Skin of body (tissue), 2 donors: Measurements from ENCODE around the gene SWAP70. TPM values are rescaled to one million over a fixed set of nuclear protein-coding genes. Genes with fewer than 3 reads are reported as not detected.

Source experiments
- DNase-seq: peaks from one replicate; lab custom pipeline; 2025; lab: John Stamatoyannopoulos, UW
- total RNA-seq: library from RNA; depleted of rRNA; stranded (reverse); fragments of >200 nt; gene quantifications from one replicate; pipeline ENCODE4 v1.2.3, GENCODE V29; 2014

The SWAP70 gene
- total RNA-seq, 1 donor from 2014 or later, result 31.8 TPM

- DNase-seq, result no peak
Measured at GRCh38 chr11:9651899-9652748, 11.8 kb upstream of the SWAP70 start.

DNA sequence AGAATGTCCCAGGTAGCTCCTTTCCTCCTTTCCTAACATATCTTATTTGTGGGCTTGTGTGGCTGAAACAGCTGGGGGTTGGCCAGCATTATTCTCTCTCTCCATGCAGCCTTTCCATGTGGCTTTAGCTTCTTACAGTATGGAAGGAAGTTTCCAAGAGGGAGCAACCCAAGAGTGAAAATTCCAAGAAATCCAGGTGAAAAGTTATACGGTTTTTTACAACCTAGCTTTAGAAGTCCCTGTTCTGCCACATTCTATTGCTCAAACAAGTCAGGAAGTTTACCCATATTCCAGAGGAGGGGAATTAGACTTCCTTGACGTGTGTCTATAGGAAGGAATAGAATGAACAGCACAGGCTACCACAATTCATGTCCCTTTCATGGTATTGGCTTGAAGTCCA lies 10.0 kb upstream of the SWAP70 start:
- DNase-seq, result no peak

DNA sequence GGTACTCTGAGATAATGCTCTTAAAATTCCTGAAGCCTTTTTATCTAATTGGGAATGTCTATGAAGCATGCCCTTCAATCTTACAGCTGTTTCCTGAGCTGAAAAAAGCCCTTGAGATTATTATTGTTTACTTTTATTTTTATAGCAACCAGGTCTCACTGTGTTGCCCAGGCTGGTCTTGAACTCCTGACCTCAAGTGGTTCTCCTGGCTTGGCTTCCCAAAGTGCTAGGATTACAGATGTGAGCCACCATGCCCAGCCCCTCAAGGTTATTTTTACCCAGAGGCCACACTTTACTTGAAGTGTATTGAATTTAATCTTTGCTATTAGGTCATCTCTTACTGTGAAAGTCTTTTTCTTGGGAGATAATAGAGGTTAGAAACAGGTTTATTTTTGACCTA lies 7.0 kb upstream of the SWAP70 start:
- DNase-seq, result no peak

- no peak for DNase-seq
Measured at GRCh38 chr11:9657531-9657930, 6.3 kb upstream of the SWAP70 start.

DNA sequence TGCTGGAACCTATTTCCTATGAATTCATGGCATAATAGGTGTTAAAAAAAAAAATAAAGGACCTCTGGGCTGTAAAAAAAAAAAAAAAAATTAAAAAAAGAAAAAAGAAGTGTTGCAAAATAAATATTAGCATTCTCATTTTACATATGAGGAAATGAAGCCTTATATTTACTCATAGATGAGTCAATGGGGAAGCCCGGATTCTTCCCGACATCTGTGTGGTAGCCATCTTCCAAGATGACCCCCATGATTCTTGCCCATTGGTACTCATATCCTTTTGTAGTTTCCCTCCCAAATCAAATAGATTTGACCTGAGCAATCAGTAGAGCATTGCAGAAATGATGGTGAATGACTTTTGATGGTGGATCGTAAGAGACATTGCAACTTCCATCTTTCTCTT lies 3.0 kb upstream of the SWAP70 start:
- DNase-seq, result no peak

DNA sequence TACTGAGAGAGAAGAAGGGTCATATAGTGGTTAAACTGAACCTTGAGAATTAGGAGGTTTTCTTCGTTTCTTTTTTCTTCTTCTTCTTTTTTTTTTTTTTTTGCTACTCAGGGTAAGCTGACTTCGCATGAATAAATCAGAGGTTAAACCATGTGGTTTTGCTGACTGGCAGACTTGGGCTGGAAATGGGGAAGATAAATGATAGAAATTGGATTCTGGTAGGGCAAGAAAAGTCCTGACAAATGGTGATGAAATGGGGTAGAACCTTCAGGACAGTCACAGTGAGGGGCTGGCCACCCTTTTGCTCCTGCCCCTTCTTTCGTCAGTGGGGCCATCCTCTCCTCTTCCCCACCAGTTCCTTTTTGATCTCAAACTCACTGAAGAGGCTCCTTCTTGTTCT lies 1.6 kb upstream of the SWAP70 start:
- no peak for DNase-seq

- DNase-seq, result peak; percentile 62
Measured at GRCh38 chr11:9664276-9665171, 647 bp downstream of the SWAP70 start.

DNA sequence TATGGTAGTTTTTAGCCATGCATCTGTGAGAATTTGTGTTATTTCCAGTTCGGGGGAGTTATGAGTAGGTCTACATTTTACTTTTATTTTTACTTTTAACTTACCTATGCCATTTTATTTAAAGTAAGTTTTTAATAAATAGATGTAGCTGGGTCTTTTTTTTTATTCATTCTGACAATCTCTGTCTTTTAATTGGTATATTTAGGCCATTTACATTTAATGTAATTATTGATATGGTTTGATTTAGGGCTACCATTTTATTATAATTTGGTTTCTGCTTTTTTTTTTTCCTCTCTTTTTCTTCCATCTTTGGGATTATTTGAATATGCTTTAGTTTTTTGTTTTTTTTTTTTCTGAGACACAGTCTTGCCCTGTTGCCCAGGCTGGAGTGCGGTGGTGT lies 1.9 kb downstream of the SWAP70 start:
- DNase-seq, result no peak

- DNase-seq, result no peak
Measured at GRCh38 chr11:9669954-9670353, 6.1 kb downstream of the SWAP70 start.

GRCh38 chr11:9672288-9672916 lies 8.5 kb downstream of the SWAP70 start:
- no peak for DNase-seq

GRCh38 chr11:9672918-9673317 lies 9.0 kb downstream of the SWAP70 start:
- no peak for DNase-seq

DNA sequence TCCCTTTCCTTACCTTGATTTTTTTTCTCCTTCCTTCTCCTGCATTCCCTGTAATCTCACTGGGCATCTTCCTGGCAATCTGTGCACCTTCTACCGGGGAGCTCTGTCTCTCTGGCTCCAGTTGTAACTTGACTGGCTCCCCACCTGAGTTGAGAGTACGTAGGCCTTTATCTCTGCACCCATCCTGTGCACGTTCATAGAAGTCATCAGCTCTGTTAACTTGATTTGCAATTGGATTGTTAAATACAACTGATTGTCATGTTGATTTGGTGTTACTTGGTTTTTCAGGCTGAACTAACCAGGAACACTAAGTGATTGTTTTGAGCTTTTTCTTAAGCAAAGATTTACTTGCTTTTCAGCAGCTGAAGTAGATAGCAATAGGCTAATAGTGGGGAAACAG lies 11.8 kb downstream of the SWAP70 start:
- no peak for DNase-seq

DNA sequence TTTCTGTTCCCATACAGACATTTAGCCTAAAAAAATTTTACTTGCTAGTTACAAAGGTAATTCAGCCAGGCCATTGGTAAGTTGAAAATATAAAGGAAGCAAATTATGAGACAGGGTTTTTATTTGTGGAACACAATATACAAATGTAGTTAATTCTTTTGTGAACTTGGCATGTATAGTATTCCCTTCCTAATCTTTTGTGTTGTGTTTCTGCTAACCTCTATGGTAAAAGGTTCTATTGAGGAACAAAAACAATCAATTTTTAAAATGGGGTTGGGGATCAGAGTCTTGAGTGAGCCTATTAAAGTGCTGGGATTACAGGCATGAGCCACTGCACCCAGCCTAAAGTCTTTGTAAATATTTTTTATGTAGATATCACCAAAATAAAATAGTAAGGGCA lies 14.1 kb downstream of the SWAP70 start:
- DNase-seq, result no peak

- DNase-seq, result no peak
Measured at GRCh38 chr11:9678576-9678975, 14.7 kb downstream of the SWAP70 start.

DNA sequence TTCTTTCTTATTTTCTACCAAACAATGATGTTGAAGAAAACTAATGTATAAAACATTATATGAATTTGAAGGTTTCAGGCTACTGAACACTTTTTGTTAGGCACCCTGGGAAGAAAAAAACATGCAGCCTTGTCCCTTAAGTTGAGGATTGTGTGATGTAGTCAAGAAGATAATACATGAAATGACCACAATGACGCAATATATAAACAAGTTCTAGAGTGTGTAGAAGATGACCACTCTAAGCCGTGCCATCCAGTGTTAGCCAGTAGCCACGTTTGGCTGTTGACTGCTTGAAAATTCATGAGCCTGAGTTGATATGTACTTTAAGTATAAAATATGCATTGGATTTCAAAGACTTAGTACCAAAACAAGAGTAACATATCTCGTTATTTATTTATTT lies 16.2 kb downstream of the SWAP70 start:
- DNase-seq, result no peak

DNA sequence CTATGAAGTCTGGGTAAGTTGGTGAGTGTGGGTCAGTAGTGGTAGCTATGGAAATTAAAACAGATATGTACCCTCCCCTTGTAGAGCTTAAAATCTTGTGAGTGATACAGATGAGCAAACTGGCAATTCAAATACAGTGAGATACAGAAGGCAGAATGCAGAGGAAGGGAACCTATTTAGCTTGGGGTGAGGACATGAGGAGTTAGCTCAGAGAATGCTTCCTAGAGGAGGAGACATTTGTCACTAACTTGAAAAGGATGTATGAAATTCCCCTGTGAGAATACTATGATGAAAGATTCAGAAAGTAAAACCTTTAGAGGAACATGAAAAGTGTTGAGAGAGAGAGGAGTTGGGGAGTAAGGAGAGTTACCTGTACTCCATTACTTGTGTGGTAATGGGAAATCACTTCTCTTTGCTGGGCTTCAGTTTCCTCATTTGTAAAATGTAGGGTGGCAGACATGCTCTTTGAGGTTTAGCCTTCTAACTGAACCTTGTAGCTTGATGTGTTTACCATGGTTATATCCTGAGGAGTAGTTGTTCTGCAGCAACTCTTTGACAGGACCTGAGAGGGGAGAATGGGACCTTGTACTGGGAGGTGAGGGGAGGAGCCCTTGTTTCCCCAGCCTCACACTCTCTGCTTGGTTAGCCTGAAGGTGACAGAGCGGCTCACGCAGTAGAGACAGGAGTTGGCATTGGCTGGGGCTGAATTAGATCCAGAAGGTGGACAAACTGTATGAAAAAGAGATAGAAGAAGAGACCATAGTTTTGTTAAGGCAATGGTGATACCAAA lies 17.9 kb downstream of the SWAP70 start:
- DNase-seq, result no peak

DNA sequence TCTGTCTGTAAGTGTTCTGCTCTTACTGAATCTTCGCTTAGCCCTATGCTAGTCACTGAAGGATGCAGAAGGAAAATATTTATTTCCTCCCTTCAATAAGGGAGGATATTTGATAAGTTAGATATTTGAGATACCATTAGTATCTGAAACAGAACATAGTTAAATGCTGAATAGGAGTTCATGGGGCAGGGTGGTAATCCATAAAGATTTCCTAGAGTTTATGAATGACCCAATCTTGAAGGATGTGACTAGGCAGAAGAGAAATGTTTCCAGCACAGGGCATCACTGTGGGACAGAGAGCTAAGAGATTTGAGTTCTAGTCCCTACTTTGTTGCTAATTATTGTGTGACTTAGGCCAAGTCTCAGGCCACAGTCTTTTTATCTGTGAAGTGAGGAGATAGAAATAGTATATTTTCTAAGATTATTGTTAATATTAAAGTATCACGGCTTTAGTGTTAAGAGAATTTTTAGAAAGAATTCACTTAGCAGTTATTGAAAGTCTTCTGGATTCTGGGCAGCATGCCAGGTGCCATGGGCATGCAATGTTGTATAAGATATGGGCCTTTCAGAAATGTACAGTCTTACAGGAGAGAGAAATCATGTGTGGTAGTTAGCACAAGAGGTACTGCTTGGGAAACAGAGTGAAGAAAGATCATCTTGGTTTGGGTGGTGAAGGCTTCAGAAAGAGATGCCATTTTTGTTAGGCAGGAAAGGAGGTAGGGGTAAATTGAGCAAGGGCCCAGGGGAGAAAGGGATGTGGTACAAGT lies 24.0 kb downstream of the SWAP70 start:
- DNase-seq, result no peak

DNA sequence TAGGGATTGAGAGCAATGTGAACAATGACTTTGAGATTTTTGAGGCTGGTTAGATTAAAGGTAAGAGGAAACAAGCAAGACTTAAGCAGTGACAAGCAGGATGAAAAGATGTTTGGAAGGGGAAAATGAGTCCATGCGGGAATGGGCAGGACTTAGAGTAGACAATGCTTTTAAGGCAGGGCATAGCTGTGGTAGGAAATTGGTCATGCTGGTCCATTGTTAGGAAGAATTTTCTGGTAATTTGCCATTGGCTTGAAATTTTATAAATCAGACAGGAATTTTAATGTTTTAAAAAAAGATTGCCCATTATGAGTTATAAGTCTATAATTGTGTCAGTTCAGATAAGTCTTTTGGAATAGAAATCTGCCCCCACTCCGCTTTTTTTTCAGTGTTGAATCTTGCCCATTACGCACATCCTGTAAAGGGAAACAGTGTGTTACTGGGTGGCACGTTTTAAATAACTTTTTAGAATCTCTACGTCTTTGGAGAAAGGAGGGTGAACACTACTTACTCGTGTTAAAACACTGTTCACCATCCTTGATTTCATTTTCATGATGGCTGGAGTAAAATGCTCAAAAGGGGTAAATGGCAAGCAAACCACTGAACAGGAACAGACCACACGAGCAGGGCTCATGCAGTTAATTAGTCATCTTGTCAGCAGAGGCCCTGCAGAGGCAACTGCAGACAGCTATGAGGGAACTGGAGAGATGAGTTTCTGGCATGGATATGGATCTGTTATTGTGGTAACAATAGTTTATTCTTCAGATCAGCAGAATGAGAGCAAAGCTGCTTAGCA lies 25.0 kb downstream of the SWAP70 start:
- peak; percentile 62 for DNase-seq

- no peak for DNase-seq
Measured at GRCh38 chr11:9689721-9690120, 25.8 kb downstream of the SWAP70 start.

DNA sequence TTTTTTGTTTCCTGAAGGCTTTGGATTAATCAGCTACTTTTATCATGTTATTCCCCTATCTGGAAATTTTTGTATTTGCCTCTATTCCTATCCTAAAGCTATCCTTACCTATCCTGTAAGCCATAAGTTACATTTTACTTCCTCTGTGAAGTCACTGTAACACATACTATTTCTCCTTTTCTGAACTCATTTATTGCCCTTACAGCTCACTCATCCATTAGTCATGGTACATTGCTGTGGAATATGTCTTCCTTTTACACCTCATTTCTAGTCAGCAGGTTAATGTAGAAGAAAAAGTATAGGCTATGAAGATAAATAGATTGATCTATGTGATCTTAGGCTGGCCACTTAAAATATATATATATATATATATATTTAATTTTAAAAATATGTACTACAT lies 28.0 kb downstream of the SWAP70 start:
- DNase-seq, result no peak
